GM23338 (cell line): ENCODE measurements around the gene TXNL4A. TPM values are rescaled to one million over a fixed set of nuclear protein-coding genes. Genes with fewer than 3 reads are reported as not detected.

Experiments
- ATAC-seq: fragments of 200-7000 bp; cut with Tn5 transposase; 3 replicates; pipeline ENCODE4 v1.9.1; 2020
- DNase-seq: peaks from one replicate; pipeline ENCODE4 v3.0.0-alpha.2; 2015; ENCODE audit warnings: low spot score
- H2AFZ ChIP-seq: fragments of 200-600 bp; sonication (generic); 2 replicates; pipeline ENCODE4 v1.8.0; 2016; ENCODE audit warnings: antibody characterized with exemption, mild to moderate bottlenecking, moderate library complexity
- H3F3A ChIP-seq: fragments of 200-600 bp; sonication (generic); replicated peaks from 2 replicates; pipeline ENCODE4 v1.8.0; 2017; ENCODE audit warnings: antibody characterized with exemption, mixed run types, low read depth
- H3K27ac ChIP-seq: fragments of 200-600 bp; sonication (generic); 2 replicates; pipeline ENCODE4 v1.6.1; 2016; ENCODE audit warnings: low read depth
- H3K27me3 ChIP-seq: fragments of 200-600 bp; sonication (generic); 2 replicates; pipeline ENCODE4 v1.8.0; 2016; ENCODE audit warnings: mild to moderate bottlenecking, mixed run types, moderate library complexity; ENCODE audit not compliant: insufficient read depth
- H3K36me3 ChIP-seq: fragments of 200-600 bp; sonication (generic); 2 replicates; pipeline ENCODE4 v1.8.0; 2016; ENCODE audit warnings: mild to moderate bottlenecking; ENCODE audit not compliant: insufficient read depth
- H3K4me1 ChIP-seq: fragments of 200-600 bp; sonication (generic); 2 replicates; pipeline ENCODE4 v1.8.0; 2016; ENCODE audit warnings: mild to moderate bottlenecking, moderate library complexity; ENCODE audit not compliant: insufficient read depth
- H3K4me2 ChIP-seq: fragments of 200-600 bp; sonication (generic); 2 replicates; pipeline ENCODE4 v1.7.1; 2017; ENCODE audit warnings: mixed run types
- H3K4me3 ChIP-seq: fragments of 200-600 bp; sonication (generic); 2 replicates; pipeline ENCODE4 v1.6.1; 2016; ENCODE audit warnings: mixed run types
- H3K79me2 ChIP-seq: fragments of 200-600 bp; sonication (generic); replicated peaks from 2 replicates; pipeline ENCODE4 v1.8.0; 2017; ENCODE audit warnings: mild to moderate bottlenecking; ENCODE audit not compliant: insufficient read depth
- H3K9me2 ChIP-seq: fragments of 200-600 bp; sonication (generic); 2 replicates; pipeline ENCODE4 v1.8.0; 2017; ENCODE audit not compliant: insufficient read depth
- H4K20me1 ChIP-seq: fragments of 200-600 bp; sonication (generic); replicated peaks from 2 replicates; pipeline ENCODE4 v1.8.0; 2017; ENCODE audit warnings: mild to moderate bottlenecking; ENCODE audit not compliant: insufficient read depth
- H3K27ac Mint-ChIP-seq: 2 replicates; pipeline ENCODE4 v1.8.0; 2020; ENCODE audit warnings: inconsistent platforms, mild to moderate bottlenecking, moderate library complexity, mixed read lengths
- H3K27me3 Mint-ChIP-seq: 3 replicates; pipeline ENCODE4 v1.8.0; 2022; ENCODE audit warnings: low read depth, mild to moderate bottlenecking, moderate library complexity, mixed read lengths, inconsistent platforms; ENCODE audit not compliant: insufficient read depth, poor library complexity
- H3K36me3 Mint-ChIP-seq: 3 replicates; pipeline ENCODE4 v1.8.0; 2021; ENCODE audit warnings: low read depth, mild to moderate bottlenecking, inconsistent platforms, moderate library complexity, mixed read lengths
- H3K4me1 Mint-ChIP-seq: 3 replicates; pipeline ENCODE4 v1.8.0; 2020; ENCODE audit warnings: mild to moderate bottlenecking, inconsistent platforms, mixed read lengths
- H3K4me3 Mint-ChIP-seq: 3 replicates; pipeline ENCODE4 v1.8.0; 2021; ENCODE audit warnings: moderate library complexity, mild to moderate bottlenecking, inconsistent platforms, mixed read lengths
- H3K9me3 Mint-ChIP-seq: 3 replicates; pipeline ENCODE4 v1.8.0; 2020; ENCODE audit warnings: moderate library complexity, mild to moderate bottlenecking, inconsistent platforms, mixed read lengths
- CREB1 ChIP-seq: fragments of 250-450 bp; sonication (Bioruptor Pico); IDR thresholded peaks from 2 replicates; pipeline ENCODE4 v1.5.0; 2020; ENCODE audit warnings: low read depth, mild to moderate bottlenecking, moderate library complexity
- EZH2phosphoT487 ChIP-seq: fragments of 200-600 bp; sonication (generic); IDR thresholded peaks from one replicate; pipeline ENCODE4 v1.8.1; 2018; ENCODE audit warnings: antibody characterized with exemption; ENCODE audit not compliant: unreplicated experiment
- JUNB ChIP-seq: IDR thresholded peaks from one replicate; pipeline ENCODE4 v1.6.1; 2016; ENCODE audit warnings: antibody characterized with exemption; ENCODE audit not compliant: unreplicated experiment
- POLR2AphosphoS5 ChIP-seq: IDR thresholded peaks from 2 replicates; pipeline ENCODE4 v1.6.1; 2016; ENCODE audit warnings: antibody characterized with exemption, low read depth
- STAT1 ChIP-seq: IDR thresholded peaks from one replicate; pipeline ENCODE4 v1.6.1; 2016; ENCODE audit warnings: antibody characterized with exemption; ENCODE audit not compliant: unreplicated experiment
- ZNF114 ChIP-seq: fragments of 250-450 bp; sonication (Bioruptor Pico); IDR thresholded peaks from 2 replicates; pipeline ENCODE4 v1.5.0; 2020; ENCODE audit warnings: mild to moderate bottlenecking, moderate library complexity
- polyA plus RNA-seq: library from polyadenylated mRNA; unstranded; fragments of >200 nt; fragmentation: Nextera tagmentation; extraction: Ambion mirVana; gene quantifications from 2 replicates; pipeline ENCODE4 v1.2.1, GENCODE V29; 2016
- total RNA-seq: library from RNA; depleted of rRNA; stranded (reverse); fragments of >200 nt; shearing (Covaris generic); gene quantifications from 2 replicates; pipeline ENCODE4 v1.2.3, GENCODE V29; 2014
- TF ChIP-seq, protein P1 (sequence below): IDR thresholded peaks from one replicate; pipeline ENCODE4 v1.6.1; 2018; ENCODE audit warnings: antibody characterized with exemption; ENCODE audit not compliant: unreplicated experiment
- TF ChIP-seq, protein P2 (sequence below), 2 experiments: fragments of 200-600 bp in 1 of 2; sonication (generic) in 1 of 2; conservative IDR thresholded peaks; 2 replicates each; pipeline versions ENCODE4 v1.5.1 to v1.6.1; 2016 to 2017; ENCODE audit warnings: antibody characterized with exemption in 2 of 2, low read depth in 2 of 2, mild to moderate bottlenecking in 2 of 2, moderate library complexity in 1 of 2
- TF ChIP-seq, protein P3 (sequence below): fragments of 250-450 bp; sonication (Bioruptor Pico); IDR thresholded peaks from 2 replicates; pipeline ENCODE4 v1.5.0; 2020; ENCODE audit warnings: mild to moderate bottlenecking, moderate library complexity

TXNL4A gene
- total and polyA plus RNA-seq, 2 experiments from 2014 or later, result 51.0 to 271 TPM

DNA sequence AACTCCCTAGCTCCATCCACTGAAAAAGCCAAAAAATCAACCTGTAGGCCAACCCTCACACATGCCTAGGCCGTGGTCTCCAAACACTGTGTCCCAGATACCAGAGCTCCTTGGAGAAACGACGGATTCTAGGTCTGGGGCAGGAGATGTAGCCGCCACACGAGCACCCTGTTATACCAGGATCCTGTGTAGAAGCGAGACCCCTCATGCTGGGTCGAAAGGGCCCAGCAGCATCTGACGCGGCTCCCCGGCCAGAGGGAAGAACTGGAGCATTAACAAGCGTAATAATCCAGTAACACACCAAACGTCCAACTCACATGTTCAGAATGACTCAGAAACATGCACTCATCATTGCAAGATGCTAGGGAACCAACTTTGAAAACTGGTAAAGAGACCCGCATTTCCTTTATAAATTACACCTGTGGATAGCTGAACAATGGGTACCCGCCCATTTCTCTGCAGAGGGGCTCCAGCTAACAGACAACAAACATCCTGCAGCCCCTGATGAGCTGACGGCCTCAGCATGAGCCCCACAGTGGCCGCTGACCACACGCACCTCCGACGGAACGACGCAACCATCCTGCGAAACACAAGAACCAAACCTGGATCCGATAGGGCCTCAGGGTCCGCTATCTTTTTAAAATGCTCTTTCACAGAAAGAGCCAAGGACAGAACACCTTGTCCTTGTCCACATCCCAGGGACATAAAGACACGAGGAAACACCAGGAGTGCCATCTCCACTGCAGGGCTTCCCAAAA is 51.1 kb downstream of the TXNL4A start (continued):
- TF ChIP-seq, protein P1, sequence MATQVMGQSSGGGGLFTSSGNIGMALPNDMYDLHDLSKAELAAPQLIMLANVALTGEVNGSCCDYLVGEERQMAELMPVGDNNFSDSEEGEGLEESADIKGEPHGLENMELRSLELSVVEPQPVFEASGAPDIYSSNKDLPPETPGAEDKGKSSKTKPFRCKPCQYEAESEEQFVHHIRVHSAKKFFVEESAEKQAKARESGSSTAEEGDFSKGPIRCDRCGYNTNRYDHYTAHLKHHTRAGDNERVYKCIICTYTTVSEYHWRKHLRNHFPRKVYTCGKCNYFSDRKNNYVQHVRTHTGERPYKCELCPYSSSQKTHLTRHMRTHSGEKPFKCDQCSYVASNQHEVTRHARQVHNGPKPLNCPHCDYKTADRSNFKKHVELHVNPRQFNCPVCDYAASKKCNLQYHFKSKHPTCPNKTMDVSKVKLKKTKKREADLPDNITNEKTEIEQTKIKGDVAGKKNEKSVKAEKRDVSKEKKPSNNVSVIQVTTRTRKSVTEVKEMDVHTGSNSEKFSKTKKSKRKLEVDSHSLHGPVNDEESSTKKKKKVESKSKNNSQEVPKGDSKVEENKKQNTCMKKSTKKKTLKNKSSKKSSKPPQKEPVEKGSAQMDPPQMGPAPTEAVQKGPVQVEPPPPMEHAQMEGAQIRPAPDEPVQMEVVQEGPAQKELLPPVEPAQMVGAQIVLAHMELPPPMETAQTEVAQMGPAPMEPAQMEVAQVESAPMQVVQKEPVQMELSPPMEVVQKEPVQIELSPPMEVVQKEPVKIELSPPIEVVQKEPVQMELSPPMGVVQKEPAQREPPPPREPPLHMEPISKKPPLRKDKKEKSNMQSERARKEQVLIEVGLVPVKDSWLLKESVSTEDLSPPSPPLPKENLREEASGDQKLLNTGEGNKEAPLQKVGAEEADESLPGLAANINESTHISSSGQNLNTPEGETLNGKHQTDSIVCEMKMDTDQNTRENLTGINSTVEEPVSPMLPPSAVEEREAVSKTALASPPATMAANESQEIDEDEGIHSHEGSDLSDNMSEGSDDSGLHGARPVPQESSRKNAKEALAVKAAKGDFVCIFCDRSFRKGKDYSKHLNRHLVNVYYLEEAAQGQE, result no peak
- TF ChIP-seq STAT1 (no peak), JUNB (no peak), POLR2AphosphoS5 (no peak), EZH2phosphoT487 (no peak)

DNA sequence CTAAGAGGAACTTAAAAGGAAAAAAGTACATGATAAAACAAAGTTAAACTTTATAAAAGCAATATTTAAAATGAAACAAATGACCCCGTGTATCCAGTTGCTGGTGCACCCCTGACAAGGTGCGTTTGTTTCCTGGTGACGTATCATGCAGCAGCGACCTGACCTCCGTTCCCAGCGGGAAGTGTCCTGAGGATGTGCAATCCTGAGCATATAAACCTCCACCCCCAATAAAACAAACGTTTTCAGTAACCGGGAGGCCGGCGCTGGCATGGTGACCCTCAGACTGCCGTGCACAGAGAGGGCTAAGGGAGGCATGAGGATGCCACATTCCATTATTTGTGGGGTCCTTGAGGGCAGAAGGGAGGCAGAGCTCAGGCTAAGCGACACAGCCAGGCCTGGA is 51.7 kb downstream of the TXNL4A start:
- Histone ChIP-seq H3K4me2 (no peak overlapping the region), H3F3A (no peaks in the 10 kb centered on the region), H3K4me1 (0 out of 2 replicates have a peak, but pooled peaks cover 3% of the 10 kb centered on the region), H3K4me3 (no peak overlapping the region), H3K79me2 (peaks cover 10% of the 10 kb centered on the region), H3K36me3 (no peaks in the 10 kb centered on the region), H3K9me2 (no peaks in the 10 kb centered on the region), H3K27ac (no peak overlapping the region), H3K27me3 (no peaks in the 10 kb centered on the region), H4K20me1 (peaks cover 8% of the 10 kb centered on the region; the same call in 1 of the 2 replicates), H2AFZ (no peak overlapping the region)
- Mint-ChIP-seq H3K4me3 (no peak overlapping the region), H3K36me3 (peaks cover 2% of the 10 kb centered on the region; the same call in 2 of the 3 replicates), H3K27me3 (no peaks in the 10 kb centered on the region), H3K27ac (no peak overlapping the region), H3K9me3 (0 out of 3 replicates have a peak, but pooled peaks cover 2% of the 10 kb centered on the region), H3K4me1 (no peaks in the 10 kb centered on the region; the same call in 2 of the 3 replicates)
- DNase-seq (no peak), ATAC-seq (no peak)
- no peak for TF ChIP-seq CREB1 (CRISPR knock-in tag)
- TF ChIP-seq POLR2AphosphoS5, result no peak
- TF ChIP-seq, protein P2, sequence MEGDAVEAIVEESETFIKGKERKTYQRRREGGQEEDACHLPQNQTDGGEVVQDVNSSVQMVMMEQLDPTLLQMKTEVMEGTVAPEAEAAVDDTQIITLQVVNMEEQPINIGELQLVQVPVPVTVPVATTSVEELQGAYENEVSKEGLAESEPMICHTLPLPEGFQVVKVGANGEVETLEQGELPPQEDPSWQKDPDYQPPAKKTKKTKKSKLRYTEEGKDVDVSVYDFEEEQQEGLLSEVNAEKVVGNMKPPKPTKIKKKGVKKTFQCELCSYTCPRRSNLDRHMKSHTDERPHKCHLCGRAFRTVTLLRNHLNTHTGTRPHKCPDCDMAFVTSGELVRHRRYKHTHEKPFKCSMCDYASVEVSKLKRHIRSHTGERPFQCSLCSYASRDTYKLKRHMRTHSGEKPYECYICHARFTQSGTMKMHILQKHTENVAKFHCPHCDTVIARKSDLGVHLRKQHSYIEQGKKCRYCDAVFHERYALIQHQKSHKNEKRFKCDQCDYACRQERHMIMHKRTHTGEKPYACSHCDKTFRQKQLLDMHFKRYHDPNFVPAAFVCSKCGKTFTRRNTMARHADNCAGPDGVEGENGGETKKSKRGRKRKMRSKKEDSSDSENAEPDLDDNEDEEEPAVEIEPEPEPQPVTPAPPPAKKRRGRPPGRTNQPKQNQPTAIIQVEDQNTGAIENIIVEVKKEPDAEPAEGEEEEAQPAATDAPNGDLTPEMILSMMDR (conservative IDR thresholded peaks at IDR 0.05; ENCODE audit: low read depth in 2 of 2), result no peak
- TF ChIP-seq ZNF114 (CRISPR knock-in tag), result no peak
- TF ChIP-seq, protein P3, sequence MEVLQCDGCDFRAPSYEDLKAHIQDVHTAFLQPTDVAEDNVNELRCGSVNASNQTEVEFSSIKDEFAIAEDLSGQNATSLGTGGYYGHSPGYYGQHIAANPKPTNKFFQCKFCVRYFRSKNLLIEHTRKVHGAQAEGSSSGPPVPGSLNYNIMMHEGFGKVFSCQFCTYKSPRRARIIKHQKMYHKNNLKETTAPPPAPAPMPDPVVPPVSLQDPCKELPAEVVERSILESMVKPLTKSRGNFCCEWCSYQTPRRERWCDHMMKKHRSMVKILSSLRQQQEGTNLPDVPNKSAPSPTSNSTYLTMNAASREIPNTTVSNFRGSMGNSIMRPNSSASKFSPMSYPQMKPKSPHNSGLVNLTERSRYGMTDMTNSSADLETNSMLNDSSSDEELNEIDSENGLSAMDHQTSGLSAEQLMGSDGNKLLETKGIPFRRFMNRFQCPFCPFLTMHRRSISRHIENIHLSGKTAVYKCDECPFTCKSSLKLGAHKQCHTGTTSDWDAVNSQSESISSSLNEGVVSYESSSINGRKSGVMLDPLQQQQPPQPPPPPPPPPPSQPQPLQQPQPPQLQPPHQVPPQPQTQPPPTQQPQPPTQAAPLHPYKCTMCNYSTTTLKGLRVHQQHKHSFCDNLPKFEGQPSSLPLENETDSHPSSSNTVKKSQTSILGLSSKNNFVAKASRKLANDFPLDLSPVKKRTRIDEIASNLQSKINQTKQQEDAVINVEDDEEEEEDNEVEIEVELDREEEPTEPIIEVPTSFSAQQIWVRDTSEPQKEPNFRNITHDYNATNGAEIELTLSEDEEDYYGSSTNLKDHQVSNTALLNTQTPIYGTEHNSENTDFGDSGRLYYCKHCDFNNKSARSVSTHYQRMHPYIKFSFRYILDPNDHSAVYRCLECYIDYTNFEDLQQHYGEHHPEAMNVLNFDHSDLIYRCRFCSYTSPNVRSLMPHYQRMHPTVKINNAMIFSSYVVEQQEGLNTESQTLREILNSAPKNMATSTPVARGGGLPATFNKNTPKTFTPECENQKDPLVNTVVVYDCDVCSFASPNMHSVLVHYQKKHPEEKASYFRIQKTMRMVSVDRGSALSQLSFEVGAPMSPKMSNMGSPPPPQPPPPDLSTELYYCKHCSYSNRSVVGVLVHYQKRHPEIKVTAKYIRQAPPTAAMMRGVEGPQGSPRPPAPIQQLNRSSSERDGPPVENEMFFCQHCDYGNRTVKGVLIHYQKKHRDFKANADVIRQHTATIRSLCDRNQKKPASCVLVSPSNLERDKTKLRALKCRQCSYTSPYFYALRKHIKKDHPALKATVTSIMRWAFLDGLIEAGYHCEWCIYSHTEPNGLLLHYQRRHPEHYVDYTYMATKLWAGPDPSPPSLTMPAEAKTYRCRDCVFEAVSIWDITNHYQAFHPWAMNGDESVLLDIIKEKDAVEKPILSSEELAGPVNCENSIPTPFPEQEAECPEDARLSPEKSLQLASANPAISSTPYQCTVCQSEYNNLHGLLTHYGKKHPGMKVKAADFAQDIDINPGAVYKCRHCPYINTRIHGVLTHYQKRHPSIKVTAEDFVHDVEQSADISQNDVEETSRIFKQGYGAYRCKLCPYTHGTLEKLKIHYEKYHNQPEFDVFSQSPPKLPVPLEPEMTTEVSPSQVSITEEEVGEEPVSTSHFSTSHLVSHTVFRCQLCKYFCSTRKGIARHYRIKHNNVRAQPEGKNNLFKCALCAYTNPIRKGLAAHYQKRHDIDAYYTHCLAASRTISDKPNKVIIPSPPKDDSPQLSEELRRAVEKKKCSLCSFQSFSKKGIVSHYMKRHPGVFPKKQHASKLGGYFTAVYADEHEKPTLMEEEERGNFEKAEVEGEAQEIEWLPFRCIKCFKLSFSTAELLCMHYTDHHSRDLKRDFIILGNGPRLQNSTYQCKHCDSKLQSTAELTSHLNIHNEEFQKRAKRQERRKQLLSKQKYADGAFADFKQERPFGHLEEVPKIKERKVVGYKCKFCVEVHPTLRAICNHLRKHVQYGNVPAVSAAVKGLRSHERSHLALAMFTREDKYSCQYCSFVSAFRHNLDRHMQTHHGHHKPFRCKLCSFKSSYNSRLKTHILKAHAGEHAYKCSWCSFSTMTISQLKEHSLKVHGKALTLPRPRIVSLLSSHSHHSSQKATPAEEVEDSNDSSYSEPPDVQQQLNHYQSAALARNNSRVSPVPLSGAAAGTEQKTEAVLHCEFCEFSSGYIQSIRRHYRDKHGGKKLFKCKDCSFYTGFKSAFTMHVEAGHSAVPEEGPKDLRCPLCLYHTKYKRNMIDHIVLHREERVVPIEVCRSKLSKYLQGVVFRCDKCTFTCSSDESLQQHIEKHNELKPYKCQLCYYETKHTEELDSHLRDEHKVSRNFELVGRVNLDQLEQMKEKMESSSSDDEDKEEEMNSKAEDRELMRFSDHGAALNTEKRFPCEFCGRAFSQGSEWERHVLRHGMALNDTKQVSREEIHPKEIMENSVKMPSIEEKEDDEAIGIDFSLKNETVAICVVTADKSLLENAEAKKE (CRISPR knock-in tag), result no peak
- no peak for TF ChIP-seq STAT1
